Tibial nerve (tissue), 4 donors: ENCODE results near the gene RACGAP1. TPM values are rescaled to one million over a fixed set of nuclear protein-coding genes. Genes with fewer than 3 reads are reported as not detected.

Experiments used
- DNase-seq, 2 donors: peaks; one replicate each; pipeline ENCODE4 v3.0.0-alpha.2; 2019; ENCODE audit warnings: low spot score in 2 of 2
- H3K27ac ChIP-seq, 4 donors: fragments of 200-600 bp; sonication (generic) in 3 of 4; one replicate each; pipeline ENCODE4 v1.5.1; 2017 to 2019; ENCODE audit warnings: mild to moderate bottlenecking in 1 of 4
- H3K27me3 ChIP-seq, 2 donors: fragments of 200-600 bp; sonication (generic) in 1 of 2; one replicate each; pipeline versions ENCODE4 v1.5.1 to v1.6.0; 2017 to 2019
- H3K36me3 ChIP-seq, 3 donors: fragments of 200-600 bp; sonication (generic); one replicate each; pipeline ENCODE4 v1.5.1; 2018 to 2019
- H3K4me1 ChIP-seq, 4 donors: fragments of 200-600 bp; sonication (generic) in 3 of 4; one replicate each; pipeline ENCODE4 v1.5.1; 2017 to 2019
- H3K4me3 ChIP-seq, 4 donors: fragments of 200-600 bp; sonication (generic) in 3 of 4; one replicate each; pipeline ENCODE4 v1.5.1; 2017 to 2019; ENCODE audit warnings: mild to moderate bottlenecking in 1 of 4, moderate library complexity in 1 of 4
- H3K9me3 ChIP-seq, 4 donors: fragments of 200-600 bp; sonication (generic) in 3 of 4; one replicate each; pipeline ENCODE4 v1.5.1; 2017 to 2019
- CTCF ChIP-seq, 5 experiments: fragments of 200-600 bp in 3 of 5; fragments of 450-650 bp in 2 of 5; sonication (generic) in 3 of 5; IDR thresholded peaks; one replicate each; pipeline ENCODE4 v1.5.1; 2016 to 2019; ENCODE audit warnings: antibody characterized with exemption in 5 of 5, mild to moderate bottlenecking in 3 of 5, moderate library complexity in 2 of 5
- EP300 ChIP-seq, 2 donors: sonication (generic); formaldehyde crosslinking; IDR thresholded peaks; one replicate each; pipeline ENCODE4 v1.6.1; 2017; ENCODE audit warnings: antibody characterized with exemption in 2 of 2, mild to moderate bottlenecking in 1 of 2
- POLR2A ChIP-seq, 2 donors: fragments of 450-650 bp; IDR thresholded peaks; one replicate each; pipeline ENCODE4 v1.6.1; 2017; ENCODE audit warnings: antibody characterized with exemption in 2 of 2, mild to moderate bottlenecking in 2 of 2, moderate library complexity in 2 of 2
- WGBS, 2 donors: methylation state at CpG; one replicate each; pipeline ENCODE4 v1.1.5; 2018; 5-methylcytosine and 5-hydroxymethylcytosine counted together
- total RNA-seq, 4 donors: library from RNA; depleted of rRNA; stranded (reverse); fragments of >200 nt; gene quantifications; one replicate each; pipeline ENCODE4 v1.1.0, GENCODE V29; 2016

Gene RACGAP1
- total RNA-seq, 4 donors from 2014 or later: 6.3 to 15.1 (median 10.5) TPM

- DNase-seq: no peak
- 90 to 93% methylated on average over 15 to 16 of the region's 17 CpGs for WGBS, 2 donors
- Histone ChIP-seq H3K36me3 (no peaks in the 10 kb centered on the region), H3K9me3 (no peaks in the 10 kb centered on the region), H3K4me1 (peaks cover 0 to 48% (median 16%) of the 10 kb centered on the region in 4 donors), H3K27ac (no peak overlapping the region), H3K27me3 (peaks cover 0 to 28% of the 10 kb centered on the region in 2 donors), H3K4me3 (no peak overlapping the region)
- TF ChIP-seq CTCF (IDR thresholded peaks at IDR 0.05): no peak
- no peak for TF ChIP-seq POLR2A (IDR thresholded peaks at IDR 0.05)
- TF ChIP-seq EP300 (IDR thresholded peaks at IDR 0.05): no peak
Observed at GRCh38 chr12:49963976-49964815, 61.1 kb downstream of the RACGAP1 start.

- H3K36me3 ChIP-seq: no peaks in the 10 kb centered on the region
- H3K27me3 ChIP-seq: peaks cover 0 to 31% of the 10 kb centered on the region in 2 donors
- no peak for DNase-seq
- H3K9me3 ChIP-seq: no peaks in the 10 kb centered on the region
- TF ChIP-seq EP300 (IDR thresholded peaks at IDR 0.05) (no peak), POLR2A (IDR thresholded peaks at IDR 0.05) (no peak), CTCF (IDR thresholded peaks at IDR 0.05) (no peak)
- no peak overlapping the region for H3K4me3 ChIP-seq
- H3K4me1 ChIP-seq: peaks cover 0 to 46% (median 16%) of the 10 kb centered on the region in 4 donors
- peak overlapping the region in 1 of 4 donors; percentile 41 for H3K27ac ChIP-seq
- 65 to 71% methylated on average over 17 to 21 of the region's 21 CpGs for WGBS, 2 donors
Observed at GRCh38 chr12:49962861-49963765, 62.2 kb downstream of the RACGAP1 start.

GRCh38 chr12:49961993-49962764 lies 63.1 kb downstream of the RACGAP1 start:
- Histone ChIP-seq H3K4me1 (peaks cover 0 to 37% (median 8%) of the 10 kb centered on the region in 4 donors), H3K36me3 (no peaks in the 10 kb centered on the region), H3K4me3 (no peak overlapping the region), H3K9me3 (no peaks in the 10 kb centered on the region), H3K27me3 (peaks cover 0 to 34% of the 10 kb centered on the region in 2 donors), H3K27ac (peak overlapping the region in 1 of 4 donors; percentile 41)
- 73 to 81% methylated on average over 26 to 30 of the region's 37 CpGs for WGBS, 2 donors
- DNase-seq: no peak
- no peak for TF ChIP-seq POLR2A (IDR thresholded peaks at IDR 0.05)
- TF ChIP-seq CTCF (IDR thresholded peaks at IDR 0.05): no peak
- no peak for TF ChIP-seq EP300 (IDR thresholded peaks at IDR 0.05)

GRCh38 chr12:49961111-49961922 lies 64.0 kb downstream of the RACGAP1 start, which contains the start of gene AQP5:
TSS of gene AQP5 (plus strand) at chr12:49961872. CDS start at chr12:49962018, 146 bp downstream.
- WGBS, 2 donors: 8 to 9% methylated on average over 29 to 63 of the region's 111 CpGs
- peaks cover 0 to 42% of the 10 kb centered on the region in 2 donors for H3K27me3 ChIP-seq

More at GRCh38 chr12:49961111-49961922, 64.0 kb downstream of the RACGAP1 start, which contains the start of gene AQP5:
- TF ChIP-seq EP300 (IDR thresholded peaks at IDR 0.05): no peak
- TF ChIP-seq CTCF (IDR thresholded peaks at IDR 0.05): no peak
- H3K4me1 ChIP-seq: peaks cover 0 to 31% (median 6%) of the 10 kb centered on the region in 4 donors
- H3K4me3 ChIP-seq: peak within 1 kb of the TSS in 3 of 4 donors; percentile 11 to 44 (median 26)
- peak within 1 kb of the TSS in 1 of 4 donors; percentile 41 for H3K27ac ChIP-seq
- H3K9me3 ChIP-seq: no peaks in the 10 kb centered on the region
- DNase-seq: no peak
- no peaks in the 10 kb centered on the region for H3K36me3 ChIP-seq
